ENCODE measurements around the gene RECK.
"Not testable (repeated sequence)": the region's sequence is repeated elsewhere in the genome, so short reads cannot be mapped to it uniquely, and the experiment has no call there.

The RECK gene

GRCh38 chr9:36074055-36074454 lies 37.3 kb downstream of the RECK start:
- DNase-seq: no peak

DNA sequence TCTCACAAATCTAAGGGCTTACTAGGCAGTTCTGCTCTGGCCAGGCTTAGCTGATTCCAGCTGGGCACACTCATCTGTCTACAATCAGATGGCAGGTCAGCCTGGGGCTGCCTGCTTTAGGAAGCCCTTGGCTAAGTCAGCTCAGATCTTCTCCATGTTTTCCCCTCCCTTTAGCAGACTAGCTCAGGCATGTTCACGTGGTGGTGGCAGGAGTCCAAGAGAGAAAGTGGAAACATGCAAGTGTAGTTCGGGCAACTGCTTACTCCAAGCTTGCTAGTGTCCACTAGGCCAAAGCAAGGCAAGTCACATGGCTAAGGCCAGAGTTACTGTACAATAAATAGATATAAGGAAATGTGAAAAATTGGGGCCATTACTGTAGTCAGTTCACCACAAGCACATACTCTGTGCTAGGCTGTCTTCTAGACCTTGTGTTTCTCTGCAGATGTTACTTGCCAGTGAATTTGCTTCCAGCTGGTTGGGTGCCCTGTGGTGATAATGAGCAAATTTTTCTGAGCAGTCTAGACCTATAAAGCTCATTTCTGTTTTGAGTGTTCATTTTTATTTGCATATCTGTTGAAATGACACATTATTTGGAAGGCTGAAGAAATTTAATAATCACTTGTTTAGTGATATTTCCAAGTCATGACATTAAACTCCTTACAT lies 38.3 kb downstream of the RECK start:
- peak; percentile 45 for DNase-seq

DNA sequence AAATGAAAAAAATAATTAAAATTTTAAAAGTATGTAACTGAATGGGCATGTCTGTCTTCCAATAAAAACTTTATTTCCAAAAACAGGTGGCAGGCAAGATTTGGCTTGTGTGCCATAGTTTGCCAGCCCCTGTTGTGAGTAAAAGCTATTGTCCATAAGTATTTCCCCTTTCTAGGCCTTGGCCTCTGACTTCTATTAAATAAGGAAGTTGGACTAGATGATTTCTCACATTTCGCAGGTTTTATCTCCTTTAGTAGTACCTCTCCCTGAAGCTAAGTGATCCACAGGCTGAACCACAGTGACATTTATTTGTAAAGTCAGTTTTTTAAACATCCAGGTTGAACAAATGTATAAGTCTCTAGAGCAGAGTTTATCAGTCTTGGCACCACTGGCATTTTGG lies 41.3 kb downstream of the RECK start:
- peak; percentile 81 for DNase-seq

GRCh38 chr9:36080519-36080918 lies 43.8 kb downstream of the RECK start:
- DNase-seq: no peak

DNA sequence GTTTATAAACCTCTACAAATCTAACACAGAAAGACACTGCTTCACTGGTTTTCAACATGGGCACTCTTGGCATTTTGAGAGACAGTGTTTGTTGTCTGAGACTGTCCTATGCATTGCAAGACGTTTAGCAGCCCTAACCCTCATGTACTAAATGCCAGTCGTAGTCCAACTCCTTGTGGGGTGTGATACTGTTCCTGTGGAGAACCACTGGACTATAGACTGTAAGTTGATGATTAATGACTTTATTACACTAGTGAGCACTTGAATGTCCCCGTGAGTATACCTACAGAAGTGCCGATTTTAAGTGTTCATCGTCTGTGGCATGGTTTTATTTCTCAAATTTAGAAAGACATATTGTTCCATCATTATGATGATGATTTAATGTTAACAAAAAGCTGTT lies 46.2 kb downstream of the RECK start:
- DNase-seq: no peak

GRCh38 chr9:36086442-36086841 lies 49.7 kb downstream of the RECK start:
- peak; percentile 10 for DNase-seq

- not testable (repeated sequence) for DNase-seq
These were observed 50.3 kb downstream of the RECK start for GRCh38 chr9:36087054-36087453.

DNA sequence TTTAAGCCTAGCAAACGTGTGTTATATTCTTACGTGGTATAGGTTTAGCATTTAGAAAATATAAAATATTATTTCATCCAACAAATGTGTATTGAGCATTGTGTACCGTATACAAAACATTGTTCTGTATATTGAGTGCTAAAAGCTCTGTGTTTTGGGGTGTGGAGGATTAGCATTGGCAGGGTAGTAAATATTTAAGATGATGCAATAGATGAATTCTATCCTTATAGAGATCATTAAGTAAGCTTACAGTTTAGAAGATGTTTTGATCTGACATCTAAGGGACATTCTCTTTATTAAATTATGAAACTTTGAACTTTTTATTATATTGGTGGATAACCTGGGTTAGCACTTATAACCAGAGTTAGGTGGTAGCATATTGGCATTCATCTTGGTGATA lies 51.3 kb downstream of the RECK start:
- DNase-seq: no peak

DNA sequence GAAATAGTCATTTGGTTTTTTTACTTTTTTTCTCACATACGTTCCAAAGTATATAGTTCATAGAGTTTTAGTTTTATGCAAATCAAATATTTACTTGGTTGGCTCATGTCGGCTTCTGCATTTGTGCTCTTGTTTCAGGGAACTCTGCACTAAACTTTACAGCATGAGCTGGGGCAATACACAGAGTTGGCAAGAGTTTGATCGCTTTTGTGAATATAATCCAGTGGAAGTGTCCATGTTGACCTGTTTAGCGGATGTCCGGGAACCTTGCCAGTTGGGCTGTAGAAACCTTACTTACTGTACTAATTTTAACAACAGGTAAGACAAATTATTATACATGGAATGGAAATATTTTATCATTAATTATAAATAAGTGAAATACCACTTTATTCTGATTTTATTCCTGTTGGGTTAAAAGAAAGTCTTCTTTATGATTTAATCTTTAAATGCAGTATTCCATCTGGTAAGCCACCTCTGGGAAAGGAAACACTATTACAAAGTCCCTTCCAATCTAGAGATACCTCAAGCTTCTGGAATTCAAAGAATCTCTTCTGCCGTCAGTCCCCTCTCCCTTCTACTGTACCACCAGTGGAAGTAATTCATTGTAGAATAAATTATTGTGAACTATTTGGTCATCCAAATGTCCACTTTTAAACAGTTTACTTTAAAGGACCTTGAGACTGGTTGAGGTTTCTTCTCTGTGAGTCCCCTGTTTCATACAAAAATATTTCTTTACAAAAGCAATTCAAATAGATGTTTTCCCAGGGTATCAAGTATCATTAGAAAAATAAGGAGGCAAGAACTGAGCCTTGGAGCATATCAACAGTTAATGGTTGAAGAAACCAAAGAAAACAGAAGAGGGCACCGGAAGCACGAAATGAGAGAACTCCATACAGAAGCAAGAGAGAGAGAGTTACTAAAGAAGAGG lies 54.6 kb downstream of the RECK start:
- DNase-seq: peak; percentile 22

GRCh38 chr9:36092014-36092413 lies 55.3 kb downstream of the RECK start:
- DNase-seq: no peak

DNA sequence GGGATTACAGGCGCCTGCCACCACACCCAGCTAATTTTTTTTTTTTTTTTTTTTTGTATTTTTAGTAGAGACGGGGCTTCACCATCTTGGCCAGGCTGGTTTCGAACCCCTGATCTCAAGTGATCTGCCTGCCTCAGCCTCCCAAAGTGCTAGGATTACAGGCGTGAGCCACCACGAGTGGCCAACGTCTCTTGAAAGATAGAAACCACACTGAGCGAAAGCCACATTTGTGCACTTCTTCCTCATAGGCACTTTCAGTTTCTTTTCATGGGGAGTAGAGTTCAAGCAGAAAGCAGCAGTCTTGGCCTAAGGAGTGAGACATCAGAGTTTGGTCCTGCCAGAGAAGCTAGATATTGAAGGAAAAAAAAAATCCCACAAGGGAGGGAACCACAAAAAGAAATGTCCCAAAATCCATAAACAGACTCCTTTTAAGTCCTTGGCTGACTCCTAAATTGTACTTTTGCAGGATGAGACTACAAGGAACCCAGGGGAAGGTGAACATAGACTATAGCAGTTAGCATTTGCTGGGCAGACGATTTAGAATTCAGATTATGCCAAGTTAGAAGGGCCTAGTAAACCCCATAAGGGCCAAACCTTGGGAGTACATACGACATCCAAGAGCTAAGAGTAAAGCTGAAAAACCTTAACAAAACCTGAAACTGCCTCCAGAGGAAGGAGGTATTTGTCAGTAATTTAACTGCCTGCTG lies 55.9 kb downstream of the RECK start:
- DNase-seq: peak; percentile 25

GRCh38 chr9:36093384-36093783 lies 56.7 kb downstream of the RECK start:
- no peak for DNase-seq

DNA sequence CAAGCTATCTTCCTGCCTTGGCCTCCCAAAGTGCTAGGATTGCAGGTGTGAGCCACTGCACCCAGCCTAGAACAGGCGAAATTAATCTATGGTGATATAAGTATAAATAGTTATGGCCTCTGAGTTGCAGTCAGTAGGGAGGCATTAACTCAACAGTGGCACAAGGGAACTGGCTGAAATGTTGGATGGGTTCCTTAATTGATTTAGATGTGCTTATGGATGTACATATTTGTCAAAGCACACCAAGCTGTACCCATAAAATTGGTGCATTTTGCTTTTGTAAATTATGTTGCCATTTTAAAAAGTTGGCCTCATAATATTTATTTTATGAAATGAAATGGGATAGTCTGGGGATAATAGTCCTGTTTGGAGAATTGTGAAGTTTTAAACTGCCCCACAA lies 63.0 kb downstream of the RECK start:
- no peak for DNase-seq

DNA sequence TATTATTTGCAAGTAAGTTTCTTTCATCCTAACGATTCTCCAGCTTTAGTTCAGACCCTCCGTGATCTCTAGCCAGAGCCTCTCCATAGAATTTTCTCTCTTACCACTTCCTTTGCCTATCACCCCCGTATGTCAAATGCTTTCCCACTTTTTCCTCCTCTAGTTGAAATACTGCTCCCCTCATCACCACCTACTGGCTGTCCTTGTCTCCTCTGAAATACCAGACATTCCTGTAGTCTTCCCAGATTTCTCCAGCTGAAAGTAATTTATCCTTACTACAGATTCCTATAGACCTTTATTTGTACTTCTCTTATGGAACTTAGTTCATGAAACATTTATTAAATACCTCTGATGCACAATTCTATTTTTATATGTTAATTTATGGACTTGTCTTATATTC lies 63.8 kb downstream of the RECK start:
- no peak for DNase-seq

- peak; percentile 17 for DNase-seq
These were observed 65.4 kb downstream of the RECK start for GRCh38 chr9:36101916-36102741.

DNA sequence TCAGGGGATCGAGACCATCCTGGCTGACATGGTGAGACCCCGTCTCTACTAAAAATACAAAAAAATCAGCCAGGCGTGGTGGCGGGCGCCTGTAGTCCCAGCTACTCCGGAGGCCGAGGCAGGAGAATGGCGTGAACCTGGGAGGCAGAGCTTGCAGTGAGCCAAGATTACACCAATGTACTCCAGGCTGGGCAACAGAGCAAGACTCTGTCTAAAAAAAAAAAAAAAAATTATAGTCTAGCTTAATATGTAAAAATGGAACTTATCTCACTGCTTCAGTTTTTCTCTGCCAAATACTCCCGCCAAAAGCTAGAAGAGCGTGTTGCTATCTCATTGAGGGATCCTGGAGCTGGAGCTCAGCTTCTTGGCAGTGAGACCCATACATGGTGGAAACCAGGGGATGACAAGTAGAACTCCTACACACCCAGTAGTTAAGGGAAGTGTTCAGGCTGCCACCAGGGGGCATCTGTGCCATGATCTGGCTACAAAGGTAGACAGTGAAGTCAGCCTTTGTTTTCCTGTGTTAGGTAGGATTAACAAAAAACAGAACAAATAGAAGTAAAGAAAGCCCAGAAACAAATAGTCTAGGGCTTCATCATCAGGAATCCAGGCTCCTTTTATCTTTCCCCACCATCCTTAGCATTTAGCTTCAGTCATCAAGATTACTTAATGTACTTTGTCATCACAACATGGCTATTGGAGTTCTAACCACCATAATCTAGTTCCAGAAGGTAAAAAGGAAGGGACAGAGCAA lies 66.2 kb downstream of the RECK start:
- DNase-seq: peak; percentile 94

DNA sequence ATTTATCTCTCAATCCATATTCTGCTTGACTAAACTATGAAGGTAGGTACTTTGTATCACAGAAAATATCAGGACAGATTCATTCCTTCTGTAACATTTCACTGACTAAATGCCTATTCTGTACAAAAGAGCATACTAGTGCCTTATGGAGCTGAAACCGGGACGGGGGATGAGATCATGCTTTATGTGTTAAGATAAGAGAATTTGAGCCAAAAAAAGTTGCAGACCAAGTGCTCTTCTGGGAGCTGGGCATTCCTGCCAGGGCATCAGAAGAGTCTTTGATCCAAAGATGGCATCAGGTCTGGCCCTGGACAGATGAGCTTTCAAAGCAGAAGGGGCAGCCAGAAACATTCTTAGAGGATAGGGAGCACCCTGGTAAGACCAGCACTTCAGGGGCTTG lies 72.4 kb downstream of the RECK start:
- DNase-seq: no peak

DNA sequence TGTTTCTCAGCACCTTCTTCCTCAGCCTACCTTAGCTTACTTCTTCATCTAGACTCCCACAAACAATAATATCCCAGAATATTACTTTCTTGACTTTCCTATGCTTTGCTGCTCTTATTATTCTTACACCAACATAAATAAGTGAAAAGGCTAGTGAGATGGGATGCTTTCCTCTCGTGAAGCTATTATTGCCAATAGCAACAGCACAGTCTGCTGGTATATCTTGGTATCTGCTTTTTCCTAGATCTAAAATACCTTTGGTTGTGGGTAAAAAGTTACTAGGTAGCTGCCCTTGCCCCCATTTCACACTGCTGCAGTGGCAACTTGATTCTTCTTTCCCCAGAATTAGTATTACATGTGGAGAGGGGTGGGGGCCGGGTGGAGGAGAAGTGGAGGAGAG lies 73.7 kb downstream of the RECK start:
- DNase-seq: no peak

- DNase-seq: no peak
These were observed 75.8 kb downstream of the RECK start for GRCh38 chr9:36112516-36112915.

DNA sequence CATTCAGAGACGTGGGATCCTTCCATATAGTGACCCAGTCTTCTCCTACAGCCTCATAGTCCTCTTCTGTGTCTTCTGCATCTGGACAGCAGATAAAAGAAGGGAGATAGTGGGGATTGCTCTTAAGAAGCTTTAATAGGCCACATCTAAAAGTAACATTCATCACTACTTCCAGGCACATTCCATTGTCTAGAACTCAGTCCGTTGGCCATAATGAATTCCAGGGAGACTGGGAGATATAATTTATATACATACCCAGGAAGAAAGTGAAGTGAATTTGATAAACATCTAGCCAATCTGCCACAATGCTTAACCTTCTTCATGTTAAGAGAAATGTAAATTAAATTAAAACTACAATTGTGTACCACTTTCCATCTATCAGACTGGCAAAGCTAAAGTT lies 77.3 kb downstream of the RECK start:
- DNase-seq: no peak

- DNase-seq: no peak
These were observed 79.9 kb downstream of the RECK start for GRCh38 chr9:36116593-36116992.

- no peak for DNase-seq
These were observed 81.5 kb downstream of the RECK start for GRCh38 chr9:36118201-36118600.
